K562 (cell line): ENCODE data around the gene SP6. TPM values are rescaled to one million over a fixed set of nuclear protein-coding genes. Genes with fewer than 3 reads are reported as not detected.
A peak's percentile ranks its signal among the peaks of the same experiment; 100 is the strongest.

Source experiments
- CBFA2T2 ChIP-seq: fragments of 450-650 bp; conservative IDR thresholded peaks from 2 replicates; pipeline ENCODE4 v1.6.1; 2017; ENCODE audit warnings: mild to moderate bottlenecking
- CBFB ChIP-seq: sonication (generic); formaldehyde crosslinking; IDR thresholded peaks from 2 replicates; pipeline ENCODE4 v1.4.0; 2020; ENCODE audit warnings: mild to moderate bottlenecking, missing genetic modification reagents
- COPS2 ChIP-seq: fragments of 450-650 bp; conservative IDR thresholded peaks from 2 replicates; pipeline ENCODE4 v1.6.1; 2016; ENCODE audit warnings: mild to moderate bottlenecking, moderate library complexity
- DDX20 ChIP-seq: fragments of 450-650 bp; IDR thresholded peaks from 2 replicates; pipeline ENCODE4 v1.6.1; 2016; ENCODE audit warnings: missing genetic modification characterization, low read depth, mild to moderate bottlenecking, missing compliant biosample characterization, moderate library complexity
- EZH2 ChIP-seq: IDR thresholded peaks from 2 replicates; pipeline ENCODE4 v1.6.1; 2012; ENCODE audit warnings: low read depth, mild to moderate bottlenecking, inconsistent platforms, low read length, borderline replicate concordance
- FOXJ2 ChIP-seq: fragments of 200-800 bp; sonication (Bioruptor generic); IDR thresholded peaks from 2 replicates; pipeline ENCODE4 v1.6.1; 2016; ENCODE audit warnings: missing genetic modification characterization, missing compliant biosample characterization
- FUS ChIP-seq: fragments of 200-400 bp; formaldehyde crosslinking; optimal IDR thresholded peaks from 2 replicates; pipeline ENCODE3; 2017; ENCODE audit warnings: low read depth, low read length
- GTF2A2 ChIP-seq: IDR thresholded peaks from 2 replicates; pipeline ENCODE4 v1.6.1; 2016; ENCODE audit warnings: mild to moderate bottlenecking, missing genetic modification characterization, missing compliant biosample characterization
- HNRNPH1 ChIP-seq: fragments of 200-400 bp; formaldehyde crosslinking; optimal IDR thresholded peaks from 2 replicates; pipeline ENCODE3; 2017; ENCODE audit warnings: low read depth, mild to moderate bottlenecking, low read length, moderate library complexity
- MAFF ChIP-seq: IDR thresholded peaks from 2 replicates; pipeline ENCODE4 v1.6.1; 2012; ENCODE audit warnings: low read length, improper control_type of control experiment
- MEIS2 ChIP-seq: fragments of 450-650 bp; IDR thresholded peaks from 2 replicates; pipeline ENCODE4 v1.6.1; 2014; ENCODE audit warnings: mild to moderate bottlenecking; ENCODE audit not compliant: partially characterized antibody
- MIER1 ChIP-seq: fragments of 450-650 bp; IDR thresholded peaks from 2 replicates; pipeline ENCODE4 v1.6.1; 2016; ENCODE audit warnings: antibody characterized with exemption, mild to moderate bottlenecking, low read depth
- NCOA2 ChIP-seq, 2 experiments: fragments of 450-650 bp; IDR thresholded peaks; 2 replicates each; pipeline ENCODE4 v1.6.1; 2018; ENCODE audit warnings: mild to moderate bottlenecking in 2 of 2, moderate library complexity in 1 of 2; ENCODE audit not compliant: partially characterized antibody in 2 of 2
- OTX1 ChIP-seq: fragments of 450-650 bp; formaldehyde crosslinking; IDR thresholded peaks from 2 replicates; pipeline ENCODE4 v1.4.0; 2022; ENCODE audit warnings: mild to moderate bottlenecking
- TBL1XR1 ChIP-seq, 2 experiments: IDR thresholded peaks; 2 replicates each; pipeline ENCODE4 v1.6.1; 2012; ENCODE audit warnings: improper control_type of control experiment in 2 of 2, low read length in 2 of 2, mild to moderate bottlenecking in 1 of 2
- ZNF12 ChIP-seq: sonication (generic); formaldehyde crosslinking; IDR thresholded peaks from 2 replicates; pipeline ENCODE4 v1.4.0; 2020; ENCODE audit warnings: mild to moderate bottlenecking, missing genetic modification reagents
- ZNF3 ChIP-seq: fragments of 250-450 bp; sonication (Bioruptor Pico); IDR thresholded peaks from 2 replicates; pipeline ENCODE4 v1.5.0; 2021; ENCODE audit warnings: mild to moderate bottlenecking, moderate library complexity
- polyA plus RNA-seq, 8 experiments: library from polyadenylated mRNA; depleted of rRNA in 4 of 8; stranded (reverse) in 5 of 8; unstranded in 3 of 8; fragments of >200 nt; fragmentation: Nextera tagmentation in 2 of 8; fragmentation: Illumina TruSeq in 1 of 8; extraction: Ambion mirVana in 2 of 8; extraction: Trizol in 1 of 8; gene quantifications; 2 replicates each; pipeline versions ENCODE4 v1.2.1 to v1.2.3, GENCODE V29; 2011 to 2014; ENCODE audit warnings: inconsistent platforms in 1 of 8, missing spikeins in 1 of 8
- total RNA-seq, 7 experiments: library from RNA; depleted of rRNA in 6 of 7; stranded (reverse); fragments of >200 nt in 6 of 7; fragmentation: Illumina TruSeq in 2 of 7; extraction: Trizol in 2 of 7; gene quantifications; 2 replicates each; pipeline versions ENCODE4 v1.2.1 to v1.2.3, GENCODE V29; 2011 to 2021; ENCODE audit warnings: low replicate concordance in 1 of 7
- TF ChIP-seq, protein P1 (sequence below): fragments of 450-650 bp; conservative IDR thresholded peaks from 2 replicates; pipeline ENCODE4 v1.6.1; 2016; ENCODE audit warnings: missing genetic modification characterization, low read depth, mild to moderate bottlenecking, control low read depth, missing compliant biosample characterization
- TF ChIP-seq, protein P2 (sequence below): IDR thresholded peaks from 2 replicates; pipeline ENCODE4 v1.6.1; 2012; ENCODE audit warnings: low read depth, low read length, improper control_type of control experiment, borderline replicate concordance
- TF ChIP-seq, protein P3 (sequence below), 2 experiments: fragments of 250-450 bp in 1 of 2; fragments of 450-650 bp in 1 of 2; sonication (Bioruptor Pico) in 1 of 2; IDR thresholded peaks; 2 replicates each; pipeline versions ENCODE4 v1.6.1 to v1.8.0; 2016 to 2021; ENCODE audit warnings: mild to moderate bottlenecking in 2 of 2, moderate library complexity in 2 of 2, missing compliant biosample characterization in 1 of 2, missing genetic modification characterization in 1 of 2
- TF ChIP-seq, protein P4 (sequence below): fragments of 250-450 bp; sonication (Bioruptor Pico); IDR thresholded peaks from 2 replicates; pipeline ENCODE4 v1.5.0; 2021

The SP6 gene
- total and polyA plus RNA-seq, 9 of the 15 experiments (the other 6 are each of a cell fraction or from before 2014, with no cell fraction given): 0.11 to 7.9 (median 2.2) TPM

DNA sequence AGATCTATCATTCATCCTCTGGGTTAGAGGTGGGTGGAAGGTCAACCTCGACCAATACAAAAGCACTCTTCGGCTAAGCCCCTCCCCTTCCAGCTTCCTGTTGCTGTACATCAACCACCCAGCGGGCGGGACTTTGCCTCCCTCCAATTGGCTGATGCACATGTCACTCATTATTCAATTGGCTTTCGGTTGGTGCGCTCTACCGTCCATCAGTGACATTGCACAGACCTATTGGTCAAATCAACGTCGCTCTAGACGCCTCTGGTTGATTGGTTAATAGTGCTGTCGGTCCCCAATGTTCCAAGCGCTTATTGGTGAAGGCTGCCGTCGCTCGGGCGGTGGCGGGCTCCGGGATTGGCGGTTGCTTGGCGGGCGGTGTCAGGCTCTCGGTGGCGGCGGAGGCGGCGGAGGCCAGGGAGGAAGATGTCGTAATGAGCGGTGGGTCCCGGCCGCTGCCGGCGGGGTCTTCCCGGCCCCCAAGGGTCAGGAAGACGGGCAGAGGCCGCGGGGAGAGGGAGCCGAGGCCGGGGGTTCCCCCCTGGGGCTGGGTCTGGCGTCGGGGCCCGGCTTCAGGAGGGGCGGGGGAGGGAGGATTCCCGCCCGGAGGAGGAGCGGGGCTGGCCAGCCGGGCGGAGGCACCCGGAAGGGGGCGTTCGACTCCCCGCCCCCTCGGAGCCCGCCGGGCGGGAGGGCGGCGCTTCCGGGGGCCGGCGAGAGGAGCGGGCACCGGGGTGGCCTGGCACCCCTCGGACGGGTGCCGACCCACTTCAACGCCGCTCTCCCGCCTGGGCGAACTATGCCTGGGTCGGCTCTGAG is 45.1 kb upstream of the SP6 start, which contains the start of gene SP2 (continued):
- TF ChIP-seq, protein P1, sequence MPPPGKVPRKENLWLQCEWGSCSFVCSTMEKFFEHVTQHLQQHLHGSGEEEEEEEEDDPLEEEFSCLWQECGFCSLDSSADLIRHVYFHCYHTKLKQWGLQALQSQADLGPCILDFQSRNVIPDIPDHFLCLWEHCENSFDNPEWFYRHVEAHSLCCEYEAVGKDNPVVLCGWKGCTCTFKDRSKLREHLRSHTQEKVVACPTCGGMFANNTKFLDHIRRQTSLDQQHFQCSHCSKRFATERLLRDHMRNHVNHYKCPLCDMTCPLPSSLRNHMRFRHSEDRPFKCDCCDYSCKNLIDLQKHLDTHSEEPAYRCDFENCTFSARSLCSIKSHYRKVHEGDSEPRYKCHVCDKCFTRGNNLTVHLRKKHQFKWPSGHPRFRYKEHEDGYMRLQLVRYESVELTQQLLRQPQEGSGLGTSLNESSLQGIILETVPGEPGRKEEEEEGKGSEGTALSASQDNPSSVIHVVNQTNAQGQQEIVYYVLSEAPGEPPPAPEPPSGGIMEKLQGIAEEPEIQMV (tag): no peak
- TF ChIP-seq CBFA2T2 (no peak), ZNF3 (no peak), MEIS2 (peak; percentile 71), EZH2 (no peak), MAFF (no peak), CBFB (CRISPR knock-in tag) (no peak), FOXJ2 (tag) (no peak), HNRNPH1 (no peak), MIER1 (no peak), OTX1 (no peak), ZNF12 (CRISPR knock-in tag) (0 out of 2 replicates have a peak, but pooled peaks have one; percentile 26), TBL1XR1 (IDR thresholded peaks at IDR 0.05; ENCODE audit: low read length in 2 of 2) (no peak; a peak in 1 of 4 replicates), FUS (peak; percentile 40), GTF2A2 (tag) (no peak), NCOA2 (IDR thresholded peaks at IDR 0.05; ENCODE audit: partially characterized antibody in 2 of 2) (no peak), COPS2 (no peak), DDX20 (tag) (no peak)
- TF ChIP-seq, protein P2, sequence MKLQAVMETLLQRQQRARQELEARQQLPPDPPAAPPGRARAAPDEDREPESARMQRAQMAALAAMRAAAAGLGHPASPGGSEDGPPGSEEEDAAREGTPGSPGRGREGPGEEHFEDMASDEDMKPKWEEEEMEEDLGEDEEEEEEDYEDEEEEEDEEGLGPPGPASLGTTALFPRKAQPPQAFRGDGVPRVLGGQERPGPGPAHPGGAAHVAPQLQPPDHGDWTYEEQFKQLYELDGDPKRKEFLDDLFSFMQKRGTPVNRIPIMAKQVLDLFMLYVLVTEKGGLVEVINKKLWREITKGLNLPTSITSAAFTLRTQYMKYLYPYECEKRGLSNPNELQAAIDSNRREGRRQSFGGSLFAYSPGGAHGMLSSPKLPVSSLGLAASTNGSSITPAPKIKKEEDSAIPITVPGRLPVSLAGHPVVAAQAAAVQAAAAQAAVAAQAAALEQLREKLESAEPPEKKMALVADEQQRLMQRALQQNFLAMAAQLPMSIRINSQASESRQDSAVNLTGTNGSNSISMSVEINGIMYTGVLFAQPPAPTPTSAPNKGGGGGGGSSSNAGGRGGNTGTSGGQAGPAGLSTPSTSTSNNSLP: peak; percentile 99
- TF ChIP-seq, protein P3, sequence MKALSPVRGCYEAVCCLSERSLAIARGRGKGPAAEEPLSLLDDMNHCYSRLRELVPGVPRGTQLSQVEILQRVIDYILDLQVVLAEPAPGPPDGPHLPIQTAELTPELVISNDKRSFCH (CRISPR knock-in tag; IDR thresholded peaks at IDR 0.05): no peak
- TF ChIP-seq, protein P3 (tag; IDR thresholded peaks at IDR 0.05): no peak
- TF ChIP-seq, protein P4, sequence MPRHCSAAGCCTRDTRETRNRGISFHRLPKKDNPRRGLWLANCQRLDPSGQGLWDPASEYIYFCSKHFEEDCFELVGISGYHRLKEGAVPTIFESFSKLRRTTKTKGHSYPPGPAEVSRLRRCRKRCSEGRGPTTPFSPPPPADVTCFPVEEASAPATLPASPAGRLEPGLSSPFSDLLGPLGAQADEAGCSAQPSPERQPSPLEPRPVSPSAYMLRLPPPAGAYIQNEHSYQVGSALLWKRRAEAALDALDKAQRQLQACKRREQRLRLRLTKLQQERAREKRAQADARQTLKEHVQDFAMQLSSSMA (CRISPR knock-in tag): no peak
